Trophoblast cell (in vitro differentiated cells and primary cell): ENCODE data around the gene EPAS1.
A peak's percentile ranks its signal among the peaks of the same experiment; 100 is the strongest.

Source experiments
- DNase-seq, 2 donors: peaks; one replicate each; pipeline ENCODE4 v3.0.0-alpha.2; 2016
- H2AFZ ChIP-seq: 2 replicates; pipeline ENCODE4 v1.6.1; 2013; ENCODE audit warnings: low read length, moderate library complexity, mild to moderate bottlenecking; ENCODE audit not compliant: insufficient read depth, poor library complexity
- H2AK5ac ChIP-seq: 2 replicates; pipeline ENCODE4 v1.6.1; 2013; ENCODE audit warnings: mild to moderate bottlenecking, low read length
- H2BK120ac ChIP-seq: 2 replicates; pipeline ENCODE4 v1.6.1; 2013; ENCODE audit warnings: low read length, mild to moderate bottlenecking, moderate library complexity; ENCODE audit not compliant: insufficient read depth, poor library complexity
- H2BK12ac ChIP-seq: 2 replicates; pipeline ENCODE4 v1.6.1; 2013; ENCODE audit warnings: mild to moderate bottlenecking, low read length, moderate library complexity
- H2BK5ac ChIP-seq: 2 replicates; pipeline ENCODE4 v1.6.1; 2013; ENCODE audit warnings: low read length, low read depth, moderate library complexity, mild to moderate bottlenecking; ENCODE audit not compliant: poor library complexity
- H3K14ac ChIP-seq: 2 replicates; pipeline ENCODE4 v1.6.1; 2013; ENCODE audit warnings: mild to moderate bottlenecking, low read length
- H3K18ac ChIP-seq: 2 replicates; pipeline ENCODE4 v1.6.1; 2013; ENCODE audit warnings: mild to moderate bottlenecking, low read length
- H3K23ac ChIP-seq: 2 replicates; pipeline ENCODE4 v1.6.1; 2013; ENCODE audit warnings: low read length
- H3K27ac ChIP-seq: 2 replicates; pipeline ENCODE4 v1.5.1; 2013; ENCODE audit warnings: low read depth, mild to moderate bottlenecking, inconsistent platforms, low read length, moderate library complexity
- H3K27me3 ChIP-seq: 2 replicates; pipeline ENCODE4 v1.6.1; 2013; ENCODE audit warnings: inconsistent platforms, mild to moderate bottlenecking, low read length, moderate library complexity; ENCODE audit not compliant: insufficient read depth
- H3K36me3 ChIP-seq, 2 experiments: 1 replicate in 1 of 2; 2 replicates in 1 of 2; pipeline ENCODE4 v1.6.1; 2013; ENCODE audit warnings: low read length in 2 of 2, mild to moderate bottlenecking in 2 of 2, moderate library complexity in 1 of 2; ENCODE audit not compliant: insufficient read depth in 2 of 2, control insufficient read depth in 1 of 2
- H3K4ac ChIP-seq: 2 replicates; pipeline ENCODE4 v1.6.1; 2013; ENCODE audit warnings: low read depth, mild to moderate bottlenecking, low read length, moderate library complexity
- H3K4me1 ChIP-seq, 2 experiments: 1 replicate in 1 of 2; 2 replicates in 1 of 2; pipeline ENCODE4 v1.6.1; 2013; ENCODE audit warnings: low read length in 2 of 2, mild to moderate bottlenecking in 2 of 2, moderate library complexity in 1 of 2; ENCODE audit not compliant: insufficient read depth in 2 of 2, control insufficient read depth in 1 of 2
- H3K4me2 ChIP-seq: 2 replicates; pipeline ENCODE4 v1.6.1; 2013; ENCODE audit warnings: inconsistent platforms, mild to moderate bottlenecking, low read length, moderate library complexity
- H3K4me3 ChIP-seq: 2 replicates; pipeline ENCODE4 v1.5.1; 2013; ENCODE audit warnings: mild to moderate bottlenecking, low read depth, low read length, inconsistent platforms
- H3K79me1 ChIP-seq: one replicate; pipeline ENCODE4 v1.6.1; 2013; ENCODE audit warnings: low read length
- H3K79me2 ChIP-seq: 2 replicates; pipeline ENCODE4 v1.6.1; 2013; ENCODE audit warnings: low read length, mild to moderate bottlenecking; ENCODE audit not compliant: control insufficient read depth, insufficient read depth, poor library complexity
- H3K9ac ChIP-seq: 2 replicates; pipeline ENCODE4 v1.6.1; 2013; ENCODE audit warnings: mild to moderate bottlenecking, low read length
- H3K9me3 ChIP-seq: 2 replicates; pipeline ENCODE4 v1.6.1; 2013; ENCODE audit warnings: low read depth, mild to moderate bottlenecking, control low read depth, inconsistent platforms, low read length; ENCODE audit not compliant: insufficient read depth
- H4K12ac ChIP-seq: 2 replicates; pipeline ENCODE4 v1.6.1; 2013; ENCODE audit warnings: low read depth, mild to moderate bottlenecking, low read length, moderate library complexity
- H4K8ac ChIP-seq: 2 replicates; pipeline ENCODE4 v1.6.1; 2013; ENCODE audit warnings: low read depth, mild to moderate bottlenecking, low read length, moderate library complexity
- H4K91ac ChIP-seq: one replicate; pipeline ENCODE4 v1.6.1; 2013; ENCODE audit warnings: low read depth, mild to moderate bottlenecking, low read length, moderate library complexity
- WGBS: extraction: QIAGEN DNeasy Blood & Tissue Kit; methylation state at CpG from one replicate; pipeline ENCODE4 v1.1.7; 2013; ENCODE audit warnings: missing lambda C conversion rate; ENCODE audit not compliant: insufficient read length, insufficient coverage; ENCODE audit errors: extremely low coverage; 5-methylcytosine and 5-hydroxymethylcytosine counted together

EPAS1 gene

DNA sequence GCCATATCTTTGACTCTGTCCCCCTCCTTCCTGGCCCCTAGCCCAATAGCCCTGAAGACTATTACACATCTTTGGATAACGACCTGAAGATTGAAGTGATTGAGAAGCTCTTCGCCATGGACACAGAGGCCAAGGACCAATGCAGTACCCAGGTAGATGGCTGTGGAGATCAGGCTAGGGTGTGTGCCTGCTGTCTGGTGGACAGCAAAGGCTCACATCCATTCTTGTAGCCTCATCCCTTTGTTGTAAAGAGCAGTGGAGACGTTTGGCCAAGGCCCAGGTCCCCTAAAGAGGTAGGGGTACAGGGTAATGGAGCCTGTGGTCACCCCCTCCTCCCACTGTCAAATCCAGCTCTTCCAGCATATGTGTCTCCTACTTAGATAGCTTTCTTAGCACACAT lies 81.4 kb downstream of the EPAS1 start:
- peak overlapping the region; percentile 17 for H4K8ac ChIP-seq
- H3K4me3 ChIP-seq, result no peak overlapping the region
- no peak overlapping the region for H3K9ac ChIP-seq
- peak overlapping the region; percentile 3 for H3K4ac ChIP-seq
- no peak overlapping the region for H4K12ac ChIP-seq
- H2AK5ac ChIP-seq, result no peak overlapping the region
- no peak overlapping the region for H2BK12ac ChIP-seq
- no peak overlapping the region for H4K91ac ChIP-seq
- DNase-seq, result no peak
- peaks cover 3% of the 10 kb centered on the region for H3K9me3 ChIP-seq
- H3K27ac ChIP-seq, result no peak overlapping the region
- H3K14ac ChIP-seq, result no peak overlapping the region
- H3K23ac ChIP-seq, result no peak overlapping the region
- H3K4me2 ChIP-seq, result no peak overlapping the region
- H3K36me3 ChIP-seq, result peaks cover 78 to 94% of the 10 kb centered on the region in 2 experiments
- no peaks in the 10 kb centered on the region for H3K79me2 ChIP-seq
- no peaks in the 10 kb centered on the region for H3K4me1 ChIP-seq
- no CpG with 5 or more reads among the region's 3 CpGs for WGBS
- H3K18ac ChIP-seq, result no peak overlapping the region
- H2BK5ac ChIP-seq, result no peak overlapping the region
- H3K79me1 ChIP-seq, result no peaks in the 10 kb centered on the region
- H2AFZ ChIP-seq, result no peak overlapping the region
- H2BK120ac ChIP-seq, result no peak overlapping the region
- no peaks in the 10 kb centered on the region for H3K27me3 ChIP-seq

DNA sequence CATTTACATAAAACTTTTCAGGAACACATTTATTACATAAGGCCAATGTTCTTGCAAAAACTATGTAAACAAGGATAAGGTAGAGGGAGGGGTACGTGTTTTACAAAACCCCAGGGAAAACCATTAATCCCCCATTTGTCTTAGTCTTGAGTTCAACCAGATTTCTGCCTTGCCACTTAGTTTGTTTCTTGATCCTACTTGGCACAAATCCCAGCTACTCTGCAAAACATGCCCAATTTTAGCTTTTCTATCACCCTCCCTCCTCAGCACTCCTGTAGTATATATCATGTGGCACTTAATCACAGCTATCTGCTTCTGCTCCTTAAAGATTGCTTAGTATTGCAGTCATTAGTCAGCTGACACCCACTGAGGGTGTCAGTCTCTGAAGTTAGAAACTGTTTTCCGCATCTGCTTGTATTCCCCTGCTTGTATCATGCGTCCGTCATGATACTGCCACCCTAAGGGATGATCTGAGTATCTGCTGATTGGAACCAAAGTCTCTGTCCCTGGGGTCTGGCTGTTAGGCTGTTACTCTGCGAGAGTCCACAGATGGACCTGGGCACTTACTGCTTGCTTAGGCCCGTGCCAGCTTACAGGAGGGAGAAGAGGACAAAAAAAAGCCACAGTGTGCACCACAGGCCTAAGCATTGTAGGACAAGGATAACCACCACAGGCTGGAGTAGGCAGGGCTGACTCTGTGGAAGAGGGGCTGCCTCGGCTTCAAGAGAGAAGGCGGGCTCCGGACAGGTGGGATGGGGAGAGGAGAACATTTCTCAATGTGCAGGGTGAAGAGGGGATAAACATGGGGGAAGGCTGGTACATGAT lies 82.2 kb downstream of the EPAS1 start:
- Histone ChIP-seq H3K4ac (no peak overlapping the region), H4K12ac (no peak overlapping the region), H3K27ac (no peak overlapping the region), H2BK5ac (no peak overlapping the region), H3K23ac (no peak overlapping the region), H3K4me1 (no peaks in the 10 kb centered on the region), H3K9me3 (peaks cover 3% of the 10 kb centered on the region), H2AK5ac (no peak overlapping the region), H3K18ac (no peak overlapping the region), H2BK12ac (no peak overlapping the region), H2AFZ (no peak overlapping the region), H3K27me3 (no peaks in the 10 kb centered on the region), H3K36me3 (peaks cover 84 to 95% of the 10 kb centered on the region in 2 experiments), H4K8ac (no peak overlapping the region), H3K9ac (no peak overlapping the region), H3K4me3 (no peak overlapping the region), H3K14ac (no peak overlapping the region), H4K91ac (no peak overlapping the region), H2BK120ac (no peak overlapping the region), H3K79me1 (no peaks in the 10 kb centered on the region), H3K79me2 (no peaks in the 10 kb centered on the region), H3K4me2 (no peak overlapping the region)
- DNase-seq, result no peak
- WGBS, result no CpG with 5 or more reads among the region's 9 CpGs

GRCh38 chr2:46380038-46380940 lies 83.1 kb downstream of the EPAS1 start:
- H3K9me3 ChIP-seq, result peaks cover 3% of the 10 kb centered on the region
- no peak overlapping the region for H4K91ac ChIP-seq

GRCh38 chr2:46381263-46381849 lies 84.1 kb downstream of the EPAS1 start:
- WGBS, result no CpG with 5 or more reads among the region's 8 CpGs
- Histone ChIP-seq H2AK5ac (no peak overlapping the region), H3K23ac (no peak overlapping the region), H3K14ac (no peak overlapping the region), H4K8ac (no peak overlapping the region), H2BK5ac (no peak overlapping the region), H3K4ac (no peak overlapping the region), H3K18ac (peak overlapping the region; percentile 22), H4K12ac (no peak overlapping the region), H3K36me3 (peaks cover 81 to 90% of the 10 kb centered on the region in 2 experiments), H2BK12ac (no peak overlapping the region), H3K4me3 (no peak overlapping the region), H4K91ac (no peak overlapping the region), H3K9me3 (no peaks in the 10 kb centered on the region), H3K4me1 (no peaks in the 10 kb centered on the region), H3K79me2 (no peaks in the 10 kb centered on the region), H2AFZ (no peak overlapping the region), H3K9ac (no peak overlapping the region), H3K27ac (no peak overlapping the region), H3K79me1 (no peaks in the 10 kb centered on the region), H3K4me2 (no peak overlapping the region), H2BK120ac (no peak overlapping the region), H3K27me3 (no peaks in the 10 kb centered on the region)
- DNase-seq, result no peak

More at GRCh38 chr2:46380038-46380940, 83.1 kb downstream of the EPAS1 start:
- no CpG with 5 or more reads among the region's 22 CpGs for WGBS
- Histone ChIP-seq H4K8ac (no peak overlapping the region), H3K27me3 (no peaks in the 10 kb centered on the region), H2BK5ac (no peak overlapping the region), H2AK5ac (no peak overlapping the region), H3K23ac (no peak overlapping the region), H3K79me2 (no peaks in the 10 kb centered on the region), H3K4me1 (no peaks in the 10 kb centered on the region), H3K79me1 (no peaks in the 10 kb centered on the region), H3K4ac (no peak overlapping the region), H3K27ac (no peak overlapping the region), H2BK120ac (no peak overlapping the region), H2BK12ac (no peak overlapping the region), H2AFZ (no peak overlapping the region), H3K4me2 (no peak overlapping the region), H3K18ac (peak overlapping the region; percentile 35), H4K12ac (no peak overlapping the region), H3K14ac (no peak overlapping the region), H3K9ac (no peak overlapping the region), H3K4me3 (no peak overlapping the region), H3K36me3 (peaks cover 80 to 90% of the 10 kb centered on the region in 2 experiments)
- no peak for DNase-seq
